ENCODE results near the gene E2F4.

E2F4 gene

GRCh38 chr16:67191995-67192681 lies at the start of gene E2F4:
Gene E2F4, plus strand, starts transcription at chr16:67192155. Its CDS starts 73 bp downstream, at chr16:67192228.
- peak; percentile 86 for DNase-seq

- no peak for DNase-seq
These were observed 49.6 kb upstream of the E2F4 start for GRCh38 chr16:67142342-67142741.

GRCh38 chr16:67144943-67145342 lies 47.0 kb upstream of the E2F4 start:
- DNase-seq: no peak

GRCh38 chr16:67145746-67146145 lies 46.2 kb upstream of the E2F4 start:
- DNase-seq: no peak

GRCh38 chr16:67146523-67147357 lies 45.2 kb upstream of the E2F4 start:
- no peak for DNase-seq

- no peak for DNase-seq
These were observed 44.4 kb upstream of the E2F4 start for GRCh38 chr16:67147437-67148140.

GRCh38 chr16:67148221-67148620 lies 43.7 kb upstream of the E2F4 start:
- no peak for DNase-seq

- no peak for DNase-seq
These were observed 43.2 kb upstream of the E2F4 start for GRCh38 chr16:67148656-67149275.

GRCh38 chr16:67149276-67150046 lies 42.5 kb upstream of the E2F4 start:
- DNase-seq: no peak

- no peak for DNase-seq
These were observed 41.7 kb upstream of the E2F4 start for GRCh38 chr16:67150047-67150832.

- no peak for DNase-seq
These were observed 41.0 kb upstream of the E2F4 start, which contains the start of gene B3GNT9 for GRCh38 chr16:67150833-67151396. Gene B3GNT9, minus strand, starts transcription at chr16:67150998. Its CDS starts 513 bp downstream, at chr16:67150485.

GRCh38 chr16:67151431-67152097 lies 40.4 kb upstream of the E2F4 start:
- no peak for DNase-seq

- DNase-seq: no peak
These were observed 37.2 kb upstream of the E2F4 start for GRCh38 chr16:67154578-67155294.

- peak; percentile 79 for DNase-seq
These were observed 36.4 kb upstream of the E2F4 start for GRCh38 chr16:67155295-67156142.

- DNase-seq: no peak
These were observed 35.7 kb upstream of the E2F4 start for GRCh38 chr16:67156143-67156844.

GRCh38 chr16:67157106-67157748 lies 34.7 kb upstream of the E2F4 start:
- no peak for DNase-seq

GRCh38 chr16:67157892-67158635 lies 33.9 kb upstream of the E2F4 start:
- DNase-seq: no peak
